ENCODE data around the gene NFKBIE.
A peak's percentile ranks its signal among the peaks of the same experiment; 100 is the strongest.
"Not testable (repeated sequence)": the region's sequence is repeated elsewhere in the genome, so short reads cannot be mapped to it uniquely, and the experiment has no call there.

Gene NFKBIE

DNA sequence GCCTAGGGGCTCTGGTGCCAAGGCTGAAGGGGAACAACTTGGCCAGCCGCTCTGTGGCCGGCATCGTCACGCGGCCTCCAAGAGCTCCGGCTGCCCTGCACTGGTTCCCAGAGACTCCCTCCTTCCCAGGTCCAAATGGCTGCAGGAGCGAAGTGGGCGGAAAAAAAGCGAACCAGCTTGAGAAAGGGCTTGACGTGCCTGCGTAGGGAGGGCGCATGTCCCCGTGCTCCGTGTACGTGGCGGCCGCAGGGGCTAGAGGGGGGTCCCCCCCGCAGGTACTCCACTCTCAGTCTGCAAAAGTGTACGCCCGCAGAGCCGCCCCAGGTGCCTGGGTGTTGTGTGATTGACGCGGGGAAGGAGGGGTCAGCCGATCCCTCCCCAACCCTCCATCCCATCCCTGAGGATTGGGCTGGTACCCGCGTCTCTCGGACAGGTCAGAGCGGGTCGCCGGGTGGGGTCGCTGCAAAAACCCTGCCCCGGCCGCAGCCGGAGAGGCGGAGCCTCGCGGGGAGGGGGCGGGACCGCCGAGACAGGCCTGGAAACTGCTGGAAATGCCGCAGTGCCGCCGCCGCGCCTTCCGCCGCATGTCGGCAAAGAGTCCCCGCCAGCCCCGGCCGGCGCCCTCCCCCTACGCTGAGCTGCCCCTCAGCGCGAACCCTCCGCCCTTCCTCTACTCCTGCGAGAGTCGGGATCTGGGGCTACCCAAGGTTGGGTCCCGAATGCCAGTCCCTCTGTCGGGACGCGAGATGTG lies 19.3 kb downstream of the NFKBIE start:
- peak; percentile 71 to 84 (median 76) for DNase-seq (ENCODE audit: low read depth in 3 of 3)

DNA sequence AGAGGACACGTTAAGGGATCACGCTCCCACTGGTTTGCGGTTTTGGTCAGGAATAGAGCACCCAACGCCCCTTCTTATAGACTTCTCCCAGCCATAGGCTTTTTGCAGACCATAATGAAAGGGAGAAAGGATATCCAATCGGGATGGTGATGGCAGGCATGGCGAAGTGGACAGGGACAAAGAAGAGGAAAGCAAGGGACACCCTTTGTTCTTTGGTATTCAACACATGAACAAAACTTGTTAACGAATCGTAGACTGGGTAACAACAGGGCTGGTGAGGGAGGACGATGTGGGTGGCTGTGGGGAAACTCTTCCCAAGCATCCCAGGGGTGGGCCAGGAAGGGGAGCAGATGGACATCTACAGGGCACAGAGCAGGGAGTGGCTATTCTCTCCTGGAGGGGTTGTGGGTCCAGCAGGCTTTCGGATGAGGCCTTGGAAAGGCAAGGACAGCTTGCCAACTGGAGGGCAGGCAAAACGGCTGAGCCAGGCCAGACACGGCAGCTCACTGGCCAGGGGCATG lies 19.9 kb downstream of the NFKBIE start:
- DNase-seq (ENCODE audit: low read depth in 3 of 3), result no peak

DNA sequence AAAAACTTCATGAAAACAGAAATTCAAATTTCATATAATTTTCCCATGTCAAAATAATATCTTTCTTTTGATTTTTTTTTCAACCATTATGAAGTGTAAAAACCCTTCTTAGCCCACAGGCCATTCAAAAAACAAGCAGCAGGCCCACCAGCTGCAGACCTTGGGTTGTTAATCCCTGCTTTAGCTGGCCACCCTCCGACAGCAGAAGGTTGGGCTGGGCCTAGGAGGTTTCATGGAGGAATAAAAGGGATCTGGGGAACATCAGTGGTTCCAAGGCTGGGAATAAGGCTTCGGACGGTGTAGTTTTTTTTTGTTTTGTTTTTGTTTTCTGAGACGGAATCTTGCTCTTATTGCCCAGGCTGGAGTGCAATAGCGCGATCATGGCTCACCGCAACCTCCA lies 22.0 kb downstream of the NFKBIE start:
- no peak for DNase-seq (ENCODE audit: low read depth in 3 of 3)

DNA sequence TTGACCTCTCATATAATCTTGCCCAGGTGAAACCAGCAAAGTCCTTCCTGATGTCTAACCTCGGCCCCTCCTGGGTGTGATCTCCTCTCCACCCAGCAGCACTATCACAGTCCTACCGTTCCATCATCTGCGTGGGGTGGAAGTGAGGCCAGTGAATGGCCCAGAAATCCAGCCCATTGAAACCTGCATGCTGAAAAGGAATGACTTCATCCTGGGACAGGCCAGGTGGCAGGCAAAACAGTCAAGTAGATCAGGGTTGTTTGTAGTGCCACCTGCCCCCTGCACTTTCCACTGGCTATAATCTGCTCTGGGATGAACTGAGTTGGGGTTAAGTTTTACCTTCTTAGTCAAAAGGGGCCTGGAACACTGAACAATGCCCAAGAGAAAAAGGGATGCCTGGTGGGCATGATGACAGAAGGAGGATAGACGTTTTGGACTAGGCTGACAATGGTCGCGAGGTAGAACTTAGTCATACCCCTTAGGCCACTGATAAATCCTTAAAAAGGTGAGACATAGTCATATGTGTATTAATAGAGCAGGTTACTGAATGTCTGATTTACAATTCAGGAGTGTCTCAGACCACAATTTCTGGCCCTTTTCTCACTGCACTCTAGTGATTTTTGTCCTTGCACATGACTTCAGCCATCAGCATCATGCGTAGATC lies 26.5 kb downstream of the NFKBIE start:
- DNase-seq (ENCODE audit: low read depth in 3 of 3), result no peak

DNA sequence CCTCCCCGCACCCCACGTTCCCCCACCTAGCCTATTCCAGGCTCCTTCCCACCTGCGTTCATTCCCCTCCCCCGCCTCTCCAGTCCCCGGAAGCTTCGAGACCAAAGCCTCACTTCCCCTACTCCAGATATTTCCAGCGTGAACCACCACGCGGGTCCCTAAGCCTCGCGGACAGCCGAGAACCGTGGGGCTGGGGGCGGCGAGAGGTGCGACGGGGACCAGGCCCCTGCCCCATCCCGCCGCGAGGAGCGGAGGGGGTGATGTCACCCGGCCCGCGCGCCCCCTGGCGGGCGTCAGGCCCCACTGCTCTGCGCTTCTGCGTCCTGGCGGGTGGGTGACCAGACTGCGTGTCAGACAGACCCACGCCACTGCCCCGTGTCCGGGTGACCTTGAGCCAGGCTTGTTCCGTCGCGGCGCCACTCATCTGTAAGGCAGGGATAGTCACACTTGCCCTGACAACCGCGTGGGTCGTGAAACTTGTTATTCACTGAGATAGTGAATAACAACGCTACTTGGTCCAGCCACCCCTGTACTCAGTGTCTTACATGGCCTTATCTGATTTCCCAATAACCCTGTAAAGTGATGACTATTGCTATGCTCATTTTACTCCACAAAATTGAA lies 27.4 kb downstream of the NFKBIE start:
- DNase-seq (ENCODE audit: low read depth in 3 of 3), result peak; percentile 66 to 77 (median 68)

DNA sequence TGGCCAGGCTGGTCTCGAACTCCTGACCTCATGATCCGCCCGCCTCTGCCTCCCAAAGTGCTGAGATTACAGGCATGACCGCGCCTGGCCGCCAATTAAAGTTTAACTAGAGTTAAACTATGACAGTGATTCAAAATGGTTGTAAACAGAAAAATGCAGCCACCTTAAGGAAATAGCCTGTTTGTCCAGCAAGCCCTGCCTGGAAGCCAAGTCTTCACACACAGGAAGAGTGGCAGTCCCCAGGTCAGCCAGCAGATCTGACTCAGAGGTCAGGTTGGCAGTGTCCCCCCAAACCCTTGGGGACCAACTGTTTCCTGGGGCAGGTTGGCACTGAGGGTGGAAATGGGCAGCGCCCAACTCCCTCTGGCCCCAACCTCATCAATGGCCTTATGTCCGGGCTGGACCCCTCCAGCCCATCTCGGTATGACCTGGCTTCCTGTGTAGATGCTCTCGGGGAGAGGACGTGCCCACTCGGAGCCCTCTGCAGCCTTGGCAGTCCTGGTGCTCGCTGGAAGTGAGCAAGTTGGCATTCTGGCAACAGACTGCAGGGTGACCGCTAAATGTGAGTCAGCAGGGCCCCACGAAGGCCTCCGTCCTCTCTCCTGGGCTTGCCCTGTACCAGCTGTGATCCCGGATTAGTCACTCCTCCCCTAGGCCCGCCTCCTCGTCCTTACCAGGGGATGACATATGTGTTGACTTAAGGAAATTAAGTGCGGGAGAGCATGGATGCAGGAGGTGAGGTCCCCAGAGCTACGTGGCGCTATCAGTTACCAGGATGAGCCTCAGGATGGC lies 28.1 kb downstream of the NFKBIE start:
- peak in 2 of 3 donors; percentile 46 to 75 for DNase-seq (ENCODE audit: low read depth in 3 of 3)

DNA sequence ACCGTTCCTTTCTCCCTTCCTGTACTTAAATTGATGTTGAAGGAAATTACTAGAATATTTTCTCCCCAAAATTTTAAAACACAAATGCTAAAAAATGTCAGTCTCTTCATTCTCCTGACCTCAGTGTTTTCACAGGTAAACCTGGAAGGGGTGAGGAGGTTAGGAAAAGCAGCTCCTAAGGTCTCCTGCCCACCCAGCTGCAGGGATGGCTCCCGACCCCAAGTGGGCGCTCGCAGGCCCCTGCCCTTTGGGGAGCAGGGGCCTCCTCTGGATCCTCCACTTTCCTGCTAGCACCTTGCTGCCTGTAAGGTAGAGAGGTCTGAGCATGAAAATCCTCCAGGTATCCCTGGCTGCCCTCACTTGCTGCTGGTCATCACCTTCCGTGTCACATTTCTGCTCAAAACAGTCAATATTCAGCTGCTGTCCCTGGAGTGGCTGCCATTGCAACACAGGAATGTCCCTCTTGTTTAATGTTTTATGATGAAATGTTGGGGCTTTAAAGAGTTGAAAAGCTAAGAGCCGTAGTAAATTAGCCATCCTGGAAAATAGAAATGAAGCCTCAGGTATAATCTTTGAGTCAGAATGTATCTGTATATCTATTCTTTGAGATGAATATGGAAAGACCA lies 29.3 kb downstream of the NFKBIE start:
- DNase-seq (ENCODE audit: low read depth in 3 of 3), result no peak

DNA sequence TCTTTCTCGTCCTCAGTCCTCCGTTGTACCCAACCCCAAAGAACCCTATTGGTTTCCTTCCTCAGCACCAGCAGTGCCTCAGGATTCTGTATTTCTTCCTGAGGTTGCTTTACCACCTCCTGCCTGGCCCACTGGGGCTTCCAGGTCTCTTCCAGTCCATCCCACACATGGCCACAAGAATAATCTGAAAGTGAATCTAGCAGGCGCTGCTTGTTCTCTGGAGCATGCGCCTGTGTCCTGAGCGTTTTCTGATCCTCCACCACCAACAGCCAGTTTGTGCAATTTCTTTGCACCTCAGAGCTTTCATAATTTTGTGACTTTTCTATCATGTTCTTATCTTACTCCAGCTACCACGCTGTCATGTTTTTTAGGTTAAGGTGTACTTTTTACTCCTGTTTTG lies 30.1 kb downstream of the NFKBIE start:
- DNase-seq (ENCODE audit: low read depth in 3 of 3), result no peak

DNA sequence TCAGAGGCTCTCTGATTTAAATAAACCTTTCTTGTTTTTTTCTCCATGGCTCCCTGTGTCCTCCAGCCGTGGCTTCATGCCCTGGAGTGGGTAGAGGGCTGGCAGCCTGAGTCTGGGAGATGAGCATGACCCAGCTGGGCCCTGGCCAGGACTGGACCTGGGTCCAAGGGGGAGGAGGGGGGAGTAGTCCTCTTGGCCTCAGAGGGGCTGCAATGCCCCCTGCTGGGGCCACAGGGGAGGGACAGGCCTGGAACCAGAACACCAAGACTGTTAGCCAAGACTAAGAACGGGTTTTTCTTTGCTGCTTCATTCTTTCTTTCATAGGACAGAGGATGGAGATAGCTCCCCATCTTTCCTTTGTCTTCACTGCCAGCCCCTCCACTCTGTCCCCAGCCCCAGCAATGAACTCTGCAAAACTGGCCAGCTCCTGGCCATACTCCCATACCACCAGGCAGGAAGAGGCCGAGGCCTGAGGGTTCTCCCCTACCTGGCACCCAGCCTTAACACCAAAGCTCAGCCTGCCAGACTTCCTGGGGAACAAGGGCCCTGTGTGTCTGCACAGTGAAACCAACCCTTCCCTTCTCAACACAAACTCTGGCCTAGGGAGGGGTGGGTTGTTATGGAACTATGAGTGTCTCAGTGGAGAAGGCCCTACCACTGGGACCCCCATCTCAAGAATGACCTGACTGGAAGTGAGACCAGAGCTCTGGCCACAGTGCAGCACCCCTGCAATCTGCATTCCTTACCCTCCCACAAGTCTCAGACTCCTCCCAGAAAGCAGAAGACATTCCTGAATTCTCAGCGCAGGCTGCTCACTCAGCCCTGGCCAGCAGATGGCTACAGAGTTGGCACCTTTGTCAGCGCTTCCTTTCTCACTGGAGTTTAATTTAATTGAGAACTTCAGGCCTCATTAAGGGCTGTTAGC lies 31.0 kb downstream of the NFKBIE start:
- DNase-seq (ENCODE audit: low read depth in 3 of 3), result no peak

DNA sequence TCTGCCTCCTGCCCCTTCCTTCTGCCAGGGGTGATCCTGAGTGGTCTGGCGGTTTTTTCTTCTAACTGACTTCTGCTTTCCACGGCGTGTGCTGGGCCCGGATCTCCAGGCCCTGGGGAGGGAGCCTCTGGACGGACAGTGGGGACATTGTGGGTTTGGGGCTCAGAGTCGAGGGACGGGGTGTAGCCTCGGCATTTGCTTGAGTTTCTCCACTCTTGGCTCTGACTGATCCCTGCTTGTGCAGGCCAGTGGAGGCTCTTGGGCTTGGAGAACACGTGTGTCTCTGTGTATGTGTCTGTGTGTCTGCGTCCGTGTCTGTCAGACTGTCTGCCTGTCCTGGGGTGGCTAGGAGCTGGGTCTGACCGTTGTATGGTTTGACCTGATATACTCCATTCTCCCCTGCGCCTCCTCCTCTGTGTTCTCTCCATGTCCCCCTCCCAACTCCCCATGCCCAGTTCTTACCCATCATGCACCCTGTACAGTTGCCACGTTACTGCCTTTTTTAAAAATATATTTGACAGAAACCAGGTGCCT lies 31.7 kb downstream of the NFKBIE start:
- DNase-seq (ENCODE audit: low read depth in 3 of 3), result no peak

DNA sequence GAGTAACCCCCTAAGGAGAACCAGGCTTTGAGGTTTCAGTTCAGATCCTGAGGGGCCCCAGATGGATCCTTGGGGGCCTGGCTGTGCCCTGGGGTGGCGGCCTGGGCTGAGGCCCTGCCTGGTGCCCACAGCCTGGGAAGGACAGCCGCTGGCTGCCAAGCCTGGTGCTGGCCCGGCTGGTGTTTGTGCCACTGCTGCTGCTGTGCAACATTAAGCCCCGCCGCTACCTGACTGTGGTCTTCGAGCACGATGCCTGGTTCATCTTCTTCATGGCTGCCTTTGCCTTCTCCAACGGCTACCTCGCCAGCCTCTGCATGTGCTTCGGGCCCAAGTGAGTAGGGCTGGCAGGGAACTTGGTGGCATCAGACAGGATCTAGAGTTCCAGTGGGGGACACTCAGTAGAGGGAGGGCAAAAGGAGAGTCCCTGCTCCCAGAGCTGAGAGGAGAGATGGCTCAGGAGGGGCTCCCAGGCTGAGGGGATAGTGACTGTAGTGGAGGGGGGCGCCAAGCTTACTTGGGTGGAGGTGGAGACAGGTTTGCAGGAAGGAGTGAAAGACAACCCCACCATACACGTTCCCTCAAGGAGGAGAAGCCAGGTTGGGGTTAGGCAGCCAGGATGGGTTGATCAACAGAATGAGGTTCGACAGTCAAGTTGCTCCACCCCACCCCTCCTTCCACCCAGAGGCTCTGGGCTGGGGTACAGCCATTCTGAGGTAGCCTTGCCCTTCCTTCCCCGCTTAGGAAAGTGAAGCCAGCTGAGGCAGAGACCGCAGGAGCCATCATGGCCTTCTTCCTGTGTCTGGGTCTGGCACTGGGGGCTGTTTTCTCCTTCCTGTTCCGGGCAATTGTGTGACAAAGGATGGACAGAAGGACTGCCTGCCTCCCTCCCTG lies 32.4 kb downstream of the NFKBIE start:
- DNase-seq (ENCODE audit: low read depth in 3 of 3), result no peak

DNA sequence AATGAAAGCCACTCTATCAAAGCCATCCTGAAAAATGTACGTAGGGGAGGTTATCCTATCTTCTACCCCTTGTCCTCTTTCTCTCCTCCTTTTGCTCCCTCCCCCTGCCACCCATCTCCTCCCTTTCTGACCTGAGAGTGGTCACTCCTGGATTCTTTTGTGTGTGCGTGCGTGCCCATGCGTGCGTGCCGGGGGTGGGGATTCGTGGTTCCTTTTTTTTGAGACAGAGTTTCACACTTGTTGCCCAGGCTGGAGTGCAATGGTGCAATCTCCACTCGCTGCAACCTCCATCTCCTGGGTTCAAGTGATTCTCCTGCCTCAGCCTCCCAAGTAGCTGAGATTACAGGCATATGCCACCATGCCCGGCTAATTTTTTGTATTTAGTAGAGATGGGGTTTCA lies 33.9 kb downstream of the NFKBIE start:
- not testable (repeated sequence) for DNase-seq (ENCODE audit: low read depth in 3 of 3)

DNA sequence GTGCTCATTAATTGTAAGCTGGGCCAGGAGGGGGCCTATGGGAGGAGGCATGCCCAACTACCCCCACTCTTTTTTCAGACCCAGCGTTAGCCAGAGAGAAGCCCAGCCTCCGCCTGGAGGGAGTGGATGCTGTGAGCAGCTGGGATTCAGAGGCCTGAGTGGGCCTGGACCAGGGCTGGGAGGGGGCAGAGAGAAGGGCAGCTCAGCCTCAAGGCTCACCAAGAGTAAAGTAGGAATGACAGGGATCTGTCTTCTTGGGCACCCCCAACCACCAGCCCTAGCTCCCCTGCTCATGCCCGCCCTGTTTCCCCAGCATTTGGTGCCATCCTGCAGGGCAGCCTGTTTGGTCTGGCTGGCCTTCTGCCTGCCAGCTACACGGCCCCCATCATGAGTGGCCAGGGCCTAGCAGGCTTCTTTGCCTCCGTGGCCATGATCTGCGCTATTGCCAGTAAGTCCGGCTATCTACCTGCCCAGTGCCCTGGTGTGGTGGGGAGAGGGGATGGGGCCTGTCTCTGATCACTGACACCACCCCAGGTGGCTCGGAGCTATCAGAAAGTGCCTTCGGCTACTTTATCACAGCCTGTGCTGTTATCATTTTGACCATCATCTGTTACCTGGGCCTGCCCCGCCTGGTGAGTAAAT lies 35.2 kb downstream of the NFKBIE start:
- no peak for DNase-seq (ENCODE audit: low read depth in 3 of 3)

DNA sequence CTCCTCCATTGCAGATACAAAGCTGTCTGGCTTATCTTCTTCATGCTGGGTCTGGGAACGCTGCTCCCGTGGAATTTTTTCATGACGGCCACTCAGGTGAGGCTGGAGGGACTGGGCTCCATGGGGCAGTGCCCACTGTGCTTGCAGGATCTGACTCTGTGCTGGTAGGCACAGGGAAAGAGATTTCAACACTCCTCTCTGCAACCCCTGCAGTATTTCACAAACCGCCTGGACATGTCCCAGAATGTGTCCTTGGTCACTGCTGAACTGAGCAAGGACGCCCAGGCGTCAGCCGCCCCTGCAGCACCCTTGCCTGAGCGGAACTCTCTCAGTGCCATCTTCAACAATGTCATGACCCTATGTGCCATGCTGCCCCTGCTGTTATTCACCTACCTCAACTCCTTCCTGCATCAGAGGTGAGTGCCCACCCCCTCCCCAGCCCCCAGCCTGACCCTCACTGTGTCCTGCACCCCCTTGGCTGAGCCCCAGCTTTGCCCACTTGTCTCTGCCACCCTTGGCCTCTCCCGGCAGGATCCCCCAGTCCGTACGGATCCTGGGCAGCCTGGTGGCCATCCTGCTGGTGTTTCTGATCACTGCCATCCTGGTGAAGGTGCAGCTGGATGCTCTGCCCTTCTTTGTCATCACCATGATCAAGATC lies 35.8 kb downstream of the NFKBIE start:
- no peak for DNase-seq (ENCODE audit: low read depth in 3 of 3)

DNA sequence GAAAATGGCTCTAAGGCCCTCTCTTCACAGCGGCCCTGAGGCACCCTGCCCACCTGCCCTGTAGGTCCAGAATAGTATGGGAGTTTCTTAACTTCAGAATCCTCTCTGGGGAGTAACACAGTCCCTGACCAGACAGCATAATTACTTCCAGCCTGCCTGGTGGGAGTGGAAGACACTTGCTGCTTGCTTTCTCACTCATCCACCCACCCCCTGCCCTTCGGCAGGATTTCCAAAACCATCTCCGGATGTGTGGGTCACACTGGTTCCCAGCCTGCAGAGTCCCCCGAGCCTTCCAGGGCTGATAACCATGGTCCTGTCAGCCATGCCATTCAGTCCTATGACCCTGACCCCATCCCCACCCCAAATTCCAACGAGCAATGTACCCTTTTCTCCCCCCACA lies 36.5 kb downstream of the NFKBIE start:
- DNase-seq (ENCODE audit: low read depth in 3 of 3), result no peak

DNA sequence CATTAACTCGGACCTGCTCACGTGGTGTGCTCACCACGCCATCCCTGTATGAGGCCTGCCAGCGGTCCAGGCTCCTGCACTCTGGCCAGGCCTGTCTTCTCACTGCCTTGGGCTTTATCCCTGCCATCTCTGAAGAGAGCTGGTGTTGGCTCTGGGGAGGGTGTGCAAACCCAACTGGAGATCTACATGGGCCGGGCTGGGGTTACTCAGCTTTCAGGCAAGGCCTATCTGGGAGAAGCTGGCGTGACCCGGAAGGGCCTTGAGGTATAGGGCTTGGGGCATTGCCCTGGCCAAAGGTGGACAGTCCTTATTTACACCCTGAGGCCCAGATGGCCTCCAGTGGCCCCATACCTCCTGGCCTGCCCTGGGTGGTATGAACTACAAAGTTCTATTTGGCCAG lies 36.9 kb downstream of the NFKBIE start:
- no peak for DNase-seq (ENCODE audit: low read depth in 3 of 3)

DNA sequence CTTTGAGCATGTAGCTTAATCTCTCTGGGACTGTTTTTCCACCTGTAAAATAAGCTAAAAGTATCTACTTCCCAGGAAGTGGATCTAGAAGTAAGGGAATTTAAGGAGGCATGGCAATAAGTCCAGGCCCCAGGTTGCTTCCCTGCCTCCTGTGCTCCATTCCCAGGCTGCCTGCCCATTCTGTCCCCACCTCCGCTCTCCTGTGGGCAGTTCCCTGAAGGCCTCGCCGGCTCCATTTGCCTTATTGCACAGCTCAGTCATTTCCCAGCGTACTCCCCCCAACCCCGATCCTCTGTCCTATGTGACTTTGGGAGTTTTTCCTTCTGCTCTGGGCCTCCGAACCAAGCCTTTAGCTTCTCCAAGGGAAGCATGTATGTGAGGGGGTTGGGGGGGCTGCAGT lies 37.3 kb downstream of the NFKBIE start:
- DNase-seq (ENCODE audit: low read depth in 3 of 3), result no peak

DNA sequence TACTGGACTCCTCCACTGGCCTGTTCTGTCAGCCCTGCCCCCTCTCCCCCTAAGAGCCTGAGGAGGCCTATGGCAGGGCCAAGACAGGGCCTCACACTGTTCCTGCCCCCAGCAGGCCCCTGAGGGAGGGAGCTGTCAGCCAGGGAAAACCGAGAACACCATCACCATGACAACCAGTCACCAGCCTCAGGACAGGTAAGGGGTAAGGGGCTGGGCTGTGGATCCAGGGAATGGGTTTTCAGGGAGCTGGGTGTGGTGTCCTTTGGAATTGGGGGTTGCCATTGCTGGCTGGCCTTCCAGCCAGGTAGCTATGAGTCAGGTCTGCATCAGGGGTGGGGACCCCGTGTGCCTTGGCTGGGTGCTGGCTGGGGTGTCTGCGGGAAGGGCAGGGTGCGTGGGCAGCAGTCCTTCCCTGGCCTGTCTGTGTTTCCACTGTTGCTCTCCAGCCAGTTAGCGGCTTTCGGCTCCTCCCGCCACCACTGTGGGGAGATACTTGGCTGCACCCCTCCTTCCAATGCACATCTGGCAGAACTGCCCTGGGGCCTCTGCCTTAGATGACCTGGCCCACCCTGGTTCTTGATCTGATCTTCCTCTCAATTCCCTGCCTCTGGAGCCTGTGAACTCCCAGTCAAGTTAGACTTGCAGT lies 38.1 kb downstream of the NFKBIE start:
- DNase-seq (ENCODE audit: low read depth in 3 of 3), result no peak

All from stimulated activated CD4-positive, alpha-beta T cell treated with anti-CD3 and anti-CD28 coated beads, TNF-alpha, amount 100 ng/mL, for 48 hours (primary cell).